ENCODE results near the gene RNF166.

GRCh38 chr16:88698646-88699045 is 7.6 kb downstream of the RNF166 start:
- no peak for TF ChIP-seq NFE2L1 (CRISPR knock-in tag; IDR thresholded peaks at IDR 0.05)
- no peak for TF ChIP-seq TP53 (CRISPR knock-in tag; IDR thresholded peaks at IDR 0.05)
- TF ChIP-seq CTCF (IDR thresholded peaks at IDR 0.05) = no peak

All from WTC11 (cell line).